HG02870 (cell line): ENCODE results near the gene DENND4A.
"Not testable (repeated sequence)": the region's sequence is repeated elsewhere in the genome, so short reads cannot be mapped to it uniquely, and the experiment has no call there.

Source experiments
- ATAC-seq: cut with Tn5 transposase; IDR thresholded peaks from one replicate; pipeline ENCODE4 v1.9.1; 2021; ENCODE audit warnings: mild to moderate bottlenecking, moderate library complexity; ENCODE audit not compliant: unreplicated experiment

The DENND4A gene

DNA sequence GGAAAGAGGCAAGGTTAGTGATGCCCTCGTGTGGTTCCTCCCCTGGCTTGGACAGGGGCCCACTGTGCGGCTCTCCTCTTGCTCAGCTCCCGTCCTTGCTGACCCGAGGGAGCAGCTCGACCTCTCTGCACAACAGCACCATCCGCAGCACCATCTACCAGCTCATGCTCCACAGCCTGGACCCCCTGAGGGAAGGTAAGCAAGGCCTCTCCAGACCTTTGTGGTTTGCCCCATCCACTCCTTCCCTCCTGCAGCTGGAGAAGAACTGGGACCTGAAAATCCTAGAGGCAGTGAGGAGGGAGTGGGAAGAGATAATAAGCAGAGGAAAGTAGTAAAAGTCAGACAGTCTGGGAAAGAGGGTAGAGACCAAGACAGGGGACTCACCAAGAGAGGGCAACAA lies 152.6 kb downstream of the DENND4A start:
- no peak for ATAC-seq

GRCh38 chr15:65638681-65639089 lies 153.4 kb downstream of the DENND4A start:
- no peak for ATAC-seq

DNA sequence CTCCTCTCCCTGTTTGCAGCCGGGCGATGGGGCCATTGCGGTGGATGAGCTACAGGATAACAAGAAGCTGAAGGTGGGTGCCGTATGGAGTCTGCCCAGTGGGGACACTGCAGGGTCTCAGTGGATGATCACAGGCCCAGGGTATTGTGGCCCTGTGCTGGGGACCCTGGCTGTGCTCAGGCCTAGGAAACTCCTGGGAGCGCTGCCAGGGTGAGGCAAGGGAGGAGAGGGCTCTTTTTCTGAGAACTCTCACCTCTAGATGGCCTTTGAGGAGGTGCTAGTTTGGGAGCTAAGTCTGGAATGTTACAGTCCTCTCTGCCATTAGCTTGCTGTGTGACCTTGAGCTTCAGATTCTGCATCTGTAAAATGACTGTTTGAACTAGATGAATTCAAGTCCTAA lies 154.0 kb downstream of the DENND4A start:
- ATAC-seq: no peak

DNA sequence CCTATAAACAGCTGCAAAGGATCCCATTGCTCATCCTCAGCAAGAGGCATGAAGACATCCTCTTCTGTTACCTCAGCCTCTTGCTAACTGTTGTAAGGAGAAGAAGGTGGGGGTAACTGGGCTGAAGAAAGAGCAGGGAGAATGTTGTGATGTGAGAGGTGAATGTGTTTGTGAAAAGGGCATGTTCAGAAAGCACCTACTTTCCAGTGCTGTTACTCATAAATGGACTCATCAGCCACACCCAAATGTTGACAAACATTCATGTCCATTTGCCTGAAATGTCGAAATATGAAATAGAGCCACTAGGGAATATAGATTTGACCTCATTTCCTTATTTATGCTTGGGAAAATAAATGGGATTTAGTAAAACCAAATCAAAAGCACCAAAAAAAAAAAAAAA lies 157.7 kb downstream of the DENND4A start:
- ATAC-seq: no peak

DNA sequence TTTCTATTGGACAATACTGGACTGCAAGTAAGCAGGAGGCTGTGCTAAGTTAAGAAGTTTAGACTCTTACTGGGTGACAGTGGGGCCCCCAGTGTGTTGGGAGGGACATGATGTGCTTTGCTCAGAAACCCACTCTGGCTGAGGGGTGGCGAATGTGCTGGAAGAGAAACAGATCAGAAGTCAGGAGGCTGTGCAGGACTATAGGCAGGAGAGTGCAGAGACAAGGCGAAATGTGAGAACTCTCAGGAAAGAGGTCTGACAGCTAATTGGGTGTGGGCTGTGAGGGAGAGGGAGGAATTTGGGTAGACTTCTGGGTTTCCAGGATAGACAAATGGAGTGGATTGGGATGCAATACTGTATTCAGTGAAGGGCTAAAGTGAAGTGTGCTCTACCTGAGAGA lies 158.3 kb downstream of the DENND4A start:
- no peak for ATAC-seq

DNA sequence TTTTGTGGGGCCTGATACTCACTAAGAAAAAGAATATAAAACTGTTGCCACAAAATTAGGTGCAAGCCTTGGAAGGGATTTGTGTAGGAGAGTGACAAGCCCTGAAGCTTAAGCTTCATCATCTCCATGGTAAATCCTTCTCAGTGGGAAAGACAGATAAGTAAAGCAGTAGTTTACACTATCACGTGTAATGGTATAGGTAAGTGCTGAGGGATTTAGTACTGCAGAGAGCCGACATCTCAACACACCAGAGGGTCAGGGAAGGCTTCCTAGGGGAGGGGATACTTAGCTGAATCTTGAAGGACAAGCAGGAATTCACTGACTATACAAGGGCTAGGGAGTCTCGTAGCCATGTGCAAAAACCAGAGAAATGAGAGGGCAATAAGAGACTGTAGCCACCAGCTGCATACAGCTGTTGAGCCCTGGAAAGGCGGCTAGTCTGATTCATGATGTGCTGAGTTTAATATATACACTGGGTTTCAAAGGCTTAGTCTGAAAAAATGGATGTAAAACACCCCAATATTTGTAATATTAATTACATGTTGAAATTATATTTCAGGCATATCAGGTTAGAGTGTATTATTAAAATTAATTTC lies 159.2 kb downstream of the DENND4A start:
- no peak for ATAC-seq

- no peak for ATAC-seq
Measured at GRCh38 chr15:65631503-65631902, 160.6 kb downstream of the DENND4A start.

DNA sequence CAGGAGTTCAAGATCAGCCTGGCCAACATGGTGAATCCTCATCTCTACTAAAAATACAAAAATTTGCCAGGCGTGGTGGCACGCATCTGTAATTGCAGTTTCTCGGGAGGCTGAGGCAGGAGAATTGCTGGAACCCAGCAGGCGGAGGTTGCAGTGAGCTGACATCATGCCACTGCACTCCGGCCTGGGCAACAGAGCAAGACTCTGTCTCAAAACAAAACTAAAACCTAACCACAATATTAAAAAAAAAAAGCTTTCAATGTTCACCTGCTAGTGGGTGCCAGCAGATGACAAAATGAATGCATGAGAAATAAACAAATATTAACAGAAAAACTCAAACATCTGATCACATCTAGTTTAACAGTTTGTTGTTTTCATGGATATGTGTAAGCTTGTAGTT lies 161.3 kb downstream of the DENND4A start:
- ATAC-seq: no peak

DNA sequence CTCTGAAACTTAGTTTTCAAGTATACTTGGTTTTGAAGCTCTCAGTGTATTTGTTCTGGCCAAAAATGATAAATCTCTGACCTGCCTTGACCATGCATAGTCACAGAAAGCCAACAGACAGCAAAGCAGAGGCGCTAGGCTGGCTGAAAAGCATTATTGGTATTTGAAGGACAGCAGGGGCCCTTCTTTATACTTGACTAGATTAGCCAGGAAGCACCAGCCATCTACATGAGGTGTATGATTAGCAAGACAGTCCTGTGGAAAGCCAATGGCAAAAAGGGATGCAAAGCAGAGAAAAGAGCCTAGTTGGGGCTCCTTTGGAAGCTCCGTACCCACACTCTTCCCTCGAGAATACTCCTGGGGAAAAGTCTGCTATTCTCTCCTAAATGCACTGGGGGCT lies 162.5 kb downstream of the DENND4A start:
- no peak for ATAC-seq

DNA sequence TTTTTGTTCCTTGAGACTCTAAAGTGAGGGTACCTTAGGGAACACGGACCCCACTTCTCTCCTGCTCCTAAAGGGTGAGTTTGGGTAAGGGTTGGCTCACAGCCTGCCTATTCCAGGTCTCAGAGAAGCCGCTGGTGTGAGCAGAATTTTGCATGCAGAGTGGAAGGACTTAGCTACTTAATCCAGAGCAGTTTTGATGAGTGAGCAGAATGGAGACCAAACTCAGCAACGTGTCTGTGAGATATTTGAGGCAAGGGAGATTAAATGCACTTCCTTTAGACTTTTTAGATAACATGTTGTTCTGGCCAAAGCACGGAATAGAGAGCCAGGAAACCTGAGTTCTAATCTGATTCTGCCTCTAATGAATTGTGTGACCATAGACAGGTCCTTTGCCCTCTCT lies 165.2 kb downstream of the DENND4A start:
- ATAC-seq: no peak

- ATAC-seq: no peak
Measured at GRCh38 chr15:65623103-65623502, 169.0 kb downstream of the DENND4A start.

- no peak for ATAC-seq
Measured at GRCh38 chr15:65621638-65622037, 170.5 kb downstream of the DENND4A start, which contains the start of gene SLC24A1. Gene SLC24A1, plus strand, starts transcription at chr15:65621938. Its CDS starts 2,143 bp downstream, at chr15:65624081.

DNA sequence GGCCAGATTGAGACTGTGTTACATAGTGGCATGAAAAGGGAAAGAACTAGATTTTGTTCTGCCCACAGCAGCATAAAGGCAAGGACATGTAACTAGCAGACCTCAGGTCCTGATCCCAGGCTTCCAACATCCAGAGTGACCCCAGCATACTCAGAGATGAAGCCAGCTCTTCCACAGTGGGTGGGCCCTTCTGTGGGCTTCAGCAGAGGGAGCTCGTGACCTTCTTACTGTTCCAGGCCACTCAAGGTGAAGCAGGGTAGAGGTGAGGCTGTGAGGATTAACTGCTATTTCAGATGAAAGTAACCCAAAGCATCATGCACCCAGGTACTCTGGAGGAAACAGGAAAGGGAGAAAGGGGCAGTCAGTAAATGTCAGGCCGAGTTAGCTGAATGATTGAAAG lies 171.3 kb downstream of the DENND4A start:
- ATAC-seq: no peak

DNA sequence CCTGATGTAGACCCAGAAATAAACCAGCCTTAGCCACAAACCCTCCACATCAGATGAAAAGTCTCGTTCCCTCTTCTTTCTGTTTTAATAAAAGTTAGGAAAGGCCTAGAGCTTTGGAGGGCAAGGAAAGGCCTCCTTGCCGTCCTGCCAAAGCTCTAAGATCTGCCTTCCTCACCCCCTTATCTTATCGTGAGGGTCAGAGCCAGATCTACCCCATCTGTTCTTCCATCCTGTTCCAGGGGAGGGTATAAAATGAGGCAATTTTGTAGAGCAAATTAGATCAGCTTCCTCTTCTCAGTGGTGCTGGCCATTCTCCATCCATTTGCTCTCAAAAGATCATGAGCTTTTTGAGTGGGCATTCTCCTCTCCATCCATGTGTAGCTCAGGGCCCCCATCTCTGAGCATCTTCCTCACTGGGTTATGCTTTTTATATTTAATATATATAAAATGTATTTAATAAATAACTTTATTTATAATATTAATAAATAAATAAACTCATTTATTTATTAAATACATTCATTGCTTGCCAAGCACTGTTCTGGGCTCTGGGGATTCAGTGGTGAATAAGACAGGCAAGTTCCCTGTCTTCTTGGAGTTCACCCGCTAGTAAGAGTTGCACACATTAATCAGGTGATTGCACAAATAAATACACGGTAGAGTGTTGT lies 172.3 kb downstream of the DENND4A start:
- no peak for ATAC-seq

GRCh38 chr15:65618560-65619109 lies 173.5 kb downstream of the DENND4A start:
- no peak for ATAC-seq

GRCh38 chr15:65615887-65616286 lies 176.2 kb downstream of the DENND4A start:
- ATAC-seq: not testable (repeated sequence)

DNA sequence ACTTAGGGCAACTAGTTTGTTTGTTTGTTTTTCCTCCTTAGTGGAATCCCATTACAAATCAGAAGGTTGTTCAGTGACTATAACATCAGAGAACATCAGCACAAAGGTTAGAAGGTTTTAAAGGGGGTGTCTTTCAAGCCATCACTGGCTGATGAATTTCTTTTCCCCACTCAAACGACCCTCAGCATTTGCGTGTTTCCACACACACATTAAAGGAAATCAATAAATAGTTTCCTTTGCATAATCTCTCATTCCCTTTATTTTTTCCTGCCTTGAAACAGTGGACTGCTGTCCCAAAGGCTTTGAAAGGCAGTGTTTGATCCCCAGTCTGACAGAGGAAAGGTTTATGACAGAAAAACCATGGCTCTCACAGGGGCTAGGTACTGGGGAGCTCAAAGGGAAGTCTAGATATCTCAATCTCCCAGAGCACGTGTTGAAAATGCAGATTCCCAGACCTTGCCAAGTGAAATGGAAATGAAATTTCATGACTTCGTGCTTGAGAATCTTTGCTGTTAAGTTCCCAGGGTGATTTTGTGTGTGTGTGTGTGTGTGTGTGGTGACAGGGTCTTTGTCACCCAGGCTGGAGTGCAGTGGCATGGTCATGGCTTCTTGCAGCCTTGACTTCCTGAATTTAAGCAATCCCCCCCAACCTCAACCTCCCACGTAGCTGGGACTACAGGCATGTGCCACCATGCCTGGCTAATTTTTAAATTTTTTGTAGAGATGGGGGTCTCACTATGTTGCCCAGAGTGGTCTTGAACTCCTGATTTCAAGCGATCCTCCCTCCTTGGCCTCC lies 178.9 kb downstream of the DENND4A start:
- ATAC-seq: no peak

DNA sequence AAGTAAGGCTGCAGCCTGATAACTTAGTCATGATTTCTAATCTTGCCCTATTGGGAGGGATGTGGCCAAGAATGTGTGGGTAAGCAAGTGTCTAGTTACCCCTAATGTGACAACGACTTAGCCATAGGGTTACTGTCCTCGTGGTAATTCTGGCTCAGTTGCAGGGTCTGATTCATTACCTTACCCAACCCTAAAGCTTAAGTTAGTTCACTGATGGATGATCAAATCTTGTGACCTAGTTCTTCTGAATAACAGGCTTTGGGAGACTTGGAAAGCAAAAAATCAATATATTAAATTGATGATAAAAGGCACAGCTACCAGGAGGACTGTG lies 179.5 kb downstream of the DENND4A start:
- no peak for ATAC-seq

GRCh38 chr15:65611888-65612615 lies 180.0 kb downstream of the DENND4A start:
- no peak for ATAC-seq

DNA sequence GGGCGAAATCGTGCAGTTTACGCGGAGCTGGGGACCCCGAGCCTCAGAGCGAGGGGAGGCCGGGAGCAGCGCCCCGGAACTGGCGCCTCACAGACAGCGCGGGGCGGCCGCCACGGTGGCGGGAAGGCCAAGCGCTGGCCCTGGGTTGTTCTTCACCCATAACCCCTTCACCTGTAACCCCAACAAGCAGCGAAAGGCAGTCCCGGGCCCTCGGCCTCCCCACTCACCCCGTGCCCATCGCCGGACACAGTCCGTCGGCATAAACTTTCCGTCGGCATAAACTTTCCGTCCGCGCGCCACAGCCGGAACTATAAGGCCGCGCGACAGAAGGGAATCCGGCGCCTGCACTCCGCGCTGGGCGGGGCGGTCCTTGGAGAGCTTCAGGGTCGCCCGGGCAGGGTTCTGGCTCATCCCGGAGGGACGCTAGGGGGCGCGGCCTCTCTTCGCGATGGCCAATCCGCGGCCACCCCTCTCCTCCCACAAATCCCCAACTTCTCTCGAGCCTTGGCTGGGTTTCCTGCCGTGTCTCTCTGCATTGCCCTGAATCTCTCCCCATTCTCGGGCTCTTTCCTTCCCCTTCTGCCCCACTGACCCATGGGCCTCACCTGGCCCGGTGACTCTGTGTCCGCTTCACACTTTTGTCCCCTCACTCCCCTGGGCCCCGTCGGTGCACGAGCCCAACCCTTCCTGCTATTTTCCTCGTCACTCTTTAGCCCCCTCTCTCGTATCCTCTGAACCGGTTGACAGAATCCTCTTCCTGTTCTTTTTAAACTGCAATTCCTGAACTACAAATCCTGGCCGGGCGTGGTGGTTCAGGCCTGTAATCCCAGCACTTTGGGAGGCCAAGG lies 181.0 kb downstream of the DENND4A start, which contains the start of gene INTS14:
TSS of gene INTS14 (minus strand) at position 261 of the 848 bp plus-strand sequence. CDS start 3,751 bp downstream, outside the sequence.
- ATAC-seq: peak; percentile 93
